Measurements from ENCODE around the gene PCDH8. TPM values are rescaled to one million over a fixed set of nuclear protein-coding genes. Genes with fewer than 3 reads are reported as not detected.

PCDH8 gene
- total and polyA plus RNA-seq, 10 of the 15 experiments (the other 5 are each of a cell fraction or from before 2014, with no cell fraction given), result 0.03 to 0.86 (median 0.45) TPM; not detected in 1

GRCh38 chr13:52852444-52852843 lies 4.0 kb upstream of the PCDH8 start (continued):
- TF ChIP-seq ZBTB40 (IDR thresholded peaks at IDR 0.05; ENCODE audit: borderline replicate concordance) (no peak), BCL11A (IDR thresholded peaks at IDR 0.05; ENCODE audit: low read depth, low read length) (no peak), ELK1 (IDR thresholded peaks at IDR 0.05; ENCODE audit: low read depth, low read length) (no peak), KLF5 (IDR thresholded peaks at IDR 0.05; ENCODE audit: partially characterized antibody) (no peak)

GRCh38 chr13:52851137-52851962 lies 2.9 kb upstream of the PCDH8 start:
- 1% methylated on average over 60 of the region's 60 CpGs for WGBS (ENCODE audit: insufficient coverage, insufficient replicate concordance, low lambda C conversion rate, missing lambda C conversion rate)
- Histone ChIP-seq H3K36me3 (ENCODE audit: control insufficient read depth in 2 of 2, insufficient read depth in 2 of 2, low read length in 1 of 2) (no peaks in the 10 kb centered on the region; a peak in 1 of 4 replicates), H3K4me3 (peak overlapping the region; percentile 58), H2AFZ (ENCODE audit: control insufficient read depth, low read depth, low read length) (peak overlapping the region; percentile 73), H3K27me3 (replicated peaks in 1 of 2; ENCODE audit: control insufficient read depth in 2 of 2, insufficient read depth in 2 of 2, low read length in 1 of 2) (no peaks in the 10 kb centered on the region; a peak in 3 of 4 replicates), H3K9me3 (replicated peaks; ENCODE audit: control insufficient read depth, insufficient read depth, low read length) (peaks cover 21% of the 10 kb centered on the region; the same call in 2 of the 3 replicates), H3K4me1 (ENCODE audit: control insufficient read depth, insufficient read depth, low read length) (peaks cover 30% of the 10 kb centered on the region), H3K9ac (ENCODE audit: control insufficient read depth, insufficient read depth, low read length) (peak overlapping the region; percentile 71), H3K27ac (ENCODE audit: control insufficient read depth, insufficient read depth) (peak overlapping the region; percentile 92), H4K20me1 (ENCODE audit: control insufficient read depth, insufficient read depth) (no peaks in the 10 kb centered on the region), H3K4me2 (ENCODE audit: control insufficient read depth, insufficient read depth) (peak overlapping the region; percentile 96), H3K79me2 (ENCODE audit: control insufficient read depth, insufficient read depth, low read length) (no peaks in the 10 kb centered on the region)
- RAD21 ChIA-PET (ENCODE audit: unreplicated experiment), result no interaction called here
- DNase-seq (ENCODE audit: low read depth, low spot score), result peak; percentile 46
- intact Hi-C loops (cut with micrococcal nuclease; ENCODE audit: unreplicated experiment) (loop anchor here (10.0 kb wide), 1 partner anchor 303 kb away; no protein-coding TSS in a partner anchor), in situ Hi-C loops (cut with MboI) (no loop called here)
- CTCF ChIA-PET, result interaction anchor here (0.9 to 2.1 kb wide), 5 partner anchors 9 to 117 kb away, joined by 3 to 6 read pairs (median 4); no protein-coding TSS in a partner anchor
- SMC1A ChIA-PET (ENCODE audit: uncharacterized antibody, unreplicated experiment), result interaction anchor here (0.8 to 1.1 kb wide), 4 partner anchors 40 to 130 kb away, joined by 3 read pairs; no protein-coding TSS in a partner anchor
- peak; percentile 88 for ATAC-seq
- POLR2A ChIA-PET, result no interaction called here
- BruUV-seq (replicated peaks), result no TSS peak
- FAIRE-seq, result peak; percentile 91
- TF ChIP-seq CREM (IDR thresholded peaks at IDR 0.05; ENCODE audit: low read depth), result peak; percentile 84
- no peak for TF ChIP-seq POLR2AphosphoS5 (IDR thresholded peaks at IDR 0.05; ENCODE audit: low read length)
- TF ChIP-seq ASH2L (IDR thresholded peaks at IDR 0.05; ENCODE audit: borderline replicate concordance, low read depth), result no peak
- TF ChIP-seq JUND (IDR thresholded peaks at IDR 0.05; ENCODE audit: low read depth, low read length), result no peak
- TF ChIP-seq FOS (IDR thresholded peaks at IDR 0.05; ENCODE audit: borderline replicate concordance, extremely low read depth, insufficient read length), result no peak
- TF ChIP-seq ETV6 (conservative IDR thresholded peaks at IDR 0.05 in 1 of 2, IDR thresholded peaks at IDR 0.05 in 1 of 2; ENCODE audit: borderline replicate concordance in 1 of 2, low read depth in 1 of 2), result no peak; a peak in 1 of 4 replicates
- no peak for TF ChIP-seq MTA2 (IDR thresholded peaks at IDR 0.05; ENCODE audit: low read depth)
- TF ChIP-seq YBX1 (IDR thresholded peaks at IDR 0.05), result no peak
- TF ChIP-seq ATF7 (IDR thresholded peaks at IDR 0.05; ENCODE audit: low read depth), result no peak
- no peak for TF ChIP-seq ZBED1 (IDR thresholded peaks at IDR 0.05; ENCODE audit: borderline replicate concordance)
- TF ChIP-seq CBFB (IDR thresholded peaks at IDR 0.05; ENCODE audit: low read depth), result peak; percentile 70; the same call in 1 of the 2 replicates

Measured in GM12878 (cell line).